IMR-90 (cell line): ENCODE measurements around the gene KCNQ1. TPM values are rescaled to one million over a fixed set of nuclear protein-coding genes. Genes with fewer than 3 reads are reported as not detected.

ENCODE experiments used
- ATAC-seq: fragments of 200-7000 bp; cut with Tn5 transposase; 2 replicates; pipeline ENCODE4 v1.9.1; 2020; ENCODE audit warnings: low read depth, mild to moderate bottlenecking, moderate library complexity
- BruUV-seq: library from RNA; stranded (reverse); fragments of 400-500 nt; replicated peaks from 2 replicates; lab custom pipeline; 2021; lab: Mats Ljungman, UMichigan
- CTCF ChIA-PET: fragments of 300-600 bp; formaldehyde crosslinking; extraction: SDS; loops from one replicate; lab custom pipeline; 2021; ENCODE audit warnings: antibody characterized with exemption; lab: Yijun Ruan, JAX
- POLR2A ChIA-PET: fragments of 300-600 bp; sonication (Branson Sonifier 250); formaldehyde crosslinking; loops from one replicate; lab custom pipeline; 2022; ENCODE audit warnings: antibody characterized with exemption; ENCODE audit not compliant: unreplicated experiment; lab: Charles Lee
- DNase-seq: peaks from one replicate; pipeline ENCODE4 v3.0.0; 2013
- H2AFZ ChIP-seq: replicated peaks from 2 replicates; pipeline ENCODE3; 2013; ENCODE audit warnings: low read length, mild to moderate bottlenecking; ENCODE audit not compliant: poor library complexity
- H2AK5ac ChIP-seq: 2 replicates; pipeline ENCODE4 v1.6.1; 2013; ENCODE audit warnings: low read depth, low read length, inconsistent platforms
- H2AK9ac ChIP-seq: replicated peaks from 2 replicates; pipeline ENCODE3; 2013; ENCODE audit warnings: mild to moderate bottlenecking, low read depth, low read length, moderate library complexity; ENCODE audit not compliant: poor library complexity
- H2BK120ac ChIP-seq: 2 replicates; pipeline ENCODE4 v1.6.1; 2013; ENCODE audit warnings: low read depth, low read length, inconsistent platforms
- H2BK15ac ChIP-seq: 3 replicates; pipeline ENCODE4 v1.6.1; 2013; ENCODE audit warnings: low read depth, low read length, inconsistent platforms
- H2BK20ac ChIP-seq: 2 replicates; pipeline ENCODE4 v1.6.1; 2013; ENCODE audit warnings: low read depth, mild to moderate bottlenecking, inconsistent platforms, low read length, moderate library complexity
- H2BK5ac ChIP-seq: 2 replicates; pipeline ENCODE4 v1.6.1; 2013; ENCODE audit warnings: mild to moderate bottlenecking, low read depth, low read length, inconsistent platforms; ENCODE audit not compliant: poor library complexity, severe bottlenecking
- H3K14ac ChIP-seq: replicated peaks from 2 replicates; pipeline ENCODE4 v1.6.1; 2013; ENCODE audit warnings: low read depth, low read length, inconsistent platforms
- H3K18ac ChIP-seq: 2 replicates; pipeline ENCODE4 v1.6.1; 2013; ENCODE audit warnings: low read depth, low read length, control low read depth
- H3K23ac ChIP-seq: 2 replicates; pipeline ENCODE4 v1.6.1; 2013; ENCODE audit warnings: low read depth, low read length, inconsistent platforms
- H3K27ac ChIP-seq: 2 replicates; pipeline ENCODE4 v1.5.1; 2013; ENCODE audit warnings: mild to moderate bottlenecking, control low read depth, low read length; ENCODE audit not compliant: insufficient read depth
- H3K27me3 ChIP-seq: 2 replicates; pipeline ENCODE4 v1.6.1; 2013; ENCODE audit warnings: low read length; ENCODE audit not compliant: control insufficient read depth, insufficient read depth
- H3K36me3 ChIP-seq: 2 replicates; pipeline ENCODE4 v1.6.1; 2013; ENCODE audit warnings: low read length, mixed read lengths; ENCODE audit not compliant: control insufficient read depth, insufficient read depth
- H3K4ac ChIP-seq: 2 replicates; pipeline ENCODE4 v1.6.1; 2013; ENCODE audit warnings: low read depth, low read length, inconsistent platforms
- H3K4me1 ChIP-seq: 2 replicates; pipeline ENCODE4 v1.6.1; 2013; ENCODE audit warnings: low read length, mixed read lengths; ENCODE audit not compliant: control insufficient read depth, insufficient read depth
- H3K4me2 ChIP-seq: 2 replicates; pipeline ENCODE4 v1.6.1; 2013; ENCODE audit warnings: low read depth, mild to moderate bottlenecking, control low read depth, low read length, moderate library complexity
- H3K4me3 ChIP-seq: 2 replicates; pipeline ENCODE4 v1.5.1; 2013; ENCODE audit warnings: low read depth, mild to moderate bottlenecking, control low read depth, low read length, moderate library complexity; ENCODE audit not compliant: insufficient read depth
- H3K56ac ChIP-seq: 2 replicates; pipeline ENCODE4 v1.6.1; 2013; ENCODE audit warnings: low read length, inconsistent platforms; ENCODE audit not compliant: insufficient read depth; ENCODE audit errors: extremely low read depth
- H3K79me1 ChIP-seq, 2 experiments: 2 replicates each; pipeline ENCODE4 v1.6.1; 2013; ENCODE audit warnings: low read length in 2 of 2, inconsistent platforms in 1 of 2, low read depth in 1 of 2
- H3K9ac ChIP-seq: 2 replicates; pipeline ENCODE4 v1.6.1; 2013; ENCODE audit warnings: low read depth, low read length, control low read depth
- H3K9me1 ChIP-seq: 2 replicates; pipeline ENCODE4 v1.6.1; 2013; ENCODE audit warnings: low read length, inconsistent platforms; ENCODE audit not compliant: insufficient read depth
- H3K9me3 ChIP-seq: 2 replicates; pipeline ENCODE4 v1.6.1; 2013; ENCODE audit warnings: low read length; ENCODE audit not compliant: control insufficient read depth, insufficient read depth
- H4K20me1 ChIP-seq: 2 replicates; pipeline ENCODE4 v1.6.1; 2013; ENCODE audit warnings: low read length, inconsistent platforms; ENCODE audit not compliant: insufficient read depth
- H4K5ac ChIP-seq: 2 replicates; pipeline ENCODE4 v1.6.1; 2013; ENCODE audit warnings: mild to moderate bottlenecking, low read depth, low read length, control low read depth
- H4K8ac ChIP-seq, 2 experiments: 2 replicates each; pipeline ENCODE4 v1.6.1; 2013; ENCODE audit warnings: low read depth in 2 of 2, low read length in 2 of 2, control low read depth in 1 of 2, inconsistent platforms in 1 of 2
- H4K91ac ChIP-seq: 2 replicates; pipeline ENCODE4 v1.6.1; 2013; ENCODE audit warnings: low read depth, low read length, inconsistent platforms; ENCODE audit not compliant: insufficient read depth
- BHLHE40 ChIP-seq: fragments of 150-350 bp; IDR thresholded peaks from 2 replicates; pipeline ENCODE4 v1.6.1; 2016; ENCODE audit warnings: mild to moderate bottlenecking, low read depth, low read length
- CEBPB ChIP-seq: IDR thresholded peaks from 2 replicates; pipeline ENCODE4 v1.6.1; 2012; ENCODE audit warnings: low read depth, low read length, improper control_type of control experiment
- CHD1 ChIP-seq: IDR thresholded peaks from 2 replicates; pipeline ENCODE4 v1.6.1; 2012; ENCODE audit warnings: low read depth, low read length, improper control_type of control experiment
- CTCF ChIP-seq: conservative IDR thresholded peaks from 2 replicates; pipeline ENCODE4 v1.5.1; 2012; ENCODE audit warnings: mild to moderate bottlenecking, low read depth, low read length, improper control_type of control experiment
- FOS ChIP-seq: fragments of 150-350 bp; IDR thresholded peaks from 2 replicates; pipeline ENCODE4 v1.6.1; 2016; ENCODE audit warnings: low read depth, low read length
- MAFK ChIP-seq: IDR thresholded peaks from 2 replicates; pipeline ENCODE4 v1.6.1; 2012; ENCODE audit warnings: low read depth, low read length, improper control_type of control experiment
- MAZ ChIP-seq: IDR thresholded peaks from 2 replicates; pipeline ENCODE4 v1.6.1; 2012; ENCODE audit warnings: low read depth, mild to moderate bottlenecking, low read length, improper control_type of control experiment, moderate library complexity, borderline replicate concordance
- NFE2L2 ChIP-seq: fragments of 150-350 bp; IDR thresholded peaks from 2 replicates; pipeline ENCODE4 v1.6.1; 2016; ENCODE audit warnings: low read depth, mild to moderate bottlenecking, low read length
- POLR2A ChIP-seq: IDR thresholded peaks from 2 replicates; pipeline ENCODE4 v1.6.1; 2012; ENCODE audit warnings: mild to moderate bottlenecking, low read depth, low read length
- RAD21 ChIP-seq: IDR thresholded peaks from 2 replicates; pipeline ENCODE4 v1.6.1; 2012; ENCODE audit warnings: low read length, improper control_type of control experiment
- RCOR1 ChIP-seq: IDR thresholded peaks from 2 replicates; pipeline ENCODE4 v1.6.1; 2012; ENCODE audit warnings: mild to moderate bottlenecking, low read length, improper control_type of control experiment; ENCODE audit not compliant: insufficient replicate concordance
- SMC3 ChIP-seq: fragments of 150-350 bp; IDR thresholded peaks from 2 replicates; pipeline ENCODE4 v1.6.1; 2016; ENCODE audit warnings: low read depth, mild to moderate bottlenecking, antibody characterized with exemption, low read length, moderate library complexity
- USF2 ChIP-seq: fragments of 150-350 bp; IDR thresholded peaks from 2 replicates; pipeline ENCODE4 v1.6.1; 2017; ENCODE audit warnings: mild to moderate bottlenecking, antibody characterized with exemption, low read length, low read depth
- WGBS, 2 experiments: methylation state at CpG; one replicate each; pipeline versions ENCODE4 v1.1.5 to v1.1.7; 2013; ENCODE audit warnings: missing lambda C conversion rate in 2 of 2; ENCODE audit not compliant: insufficient read length in 1 of 2; ENCODE audit errors: extremely low coverage in 2 of 2; 5-methylcytosine and 5-hydroxymethylcytosine counted together
- dilution Hi-C: fragments of 300-500 bp; cut with HindIII; formaldehyde crosslinking; loops from one replicate; pipeline ENCODE4 v1.14.3; 2018; ENCODE audit warnings: low sequenced_read_pairs; ENCODE audit not compliant: unreplicated experiment
- in situ Hi-C: fragments of 300-500 bp; cut with MboI; formaldehyde crosslinking; loops from 3 replicates; pipeline ENCODE4 v1.14.3; 2019; ENCODE audit warnings: low sequenced_read_pairs, inconsistent platforms, mixed read lengths
- intact Hi-C: fragments of 100-400 bp; cut with micrococcal nuclease; formaldehyde crosslinking; loops from 2 replicates; pipeline ENCODE4 v1.10.0; 2022
- polyA plus RNA-seq, 3 experiments: library from polyadenylated mRNA; depleted of rRNA; stranded (reverse); fragments of >200 nt; gene quantifications; 2 replicates each; pipeline ENCODE4 v1.2.3, GENCODE V29; 2012; ENCODE audit warnings: low replicate concordance in 1 of 3
- total RNA-seq: library from RNA; depleted of rRNA; stranded (reverse); fragments of >200 nt; gene quantifications from 2 replicates; pipeline ENCODE4 v1.2.3, GENCODE V29; 2012
- TF ChIP-seq, protein P1 (sequence below): fragments of 150-350 bp; IDR thresholded peaks from 2 replicates; pipeline ENCODE4 v1.6.1; 2016; ENCODE audit warnings: low read depth, mild to moderate bottlenecking, low read length, moderate library complexity, borderline replicate concordance

The KCNQ1 gene
- total and polyA plus RNA-seq, 2 of the 4 experiments (the other 2 are of a cell fraction): 0.07 TPM; not detected in 1

- H3K27ac ChIP-seq: peak overlapping the region; percentile 23; the same call in 1 of the 2 replicates
- DNase-seq: no peak
- dilution Hi-C loops (no loop called here), intact Hi-C loops (loop anchor here (5.0 kb wide), 1 partner anchor 85 kb away; no protein-coding TSS in a partner anchor), in situ Hi-C loops (no loop called here)
- peak overlapping the region; percentile 3 for H2AFZ ChIP-seq
- H3K14ac ChIP-seq: no peak overlapping the region; the same call in 1 of the 2 replicates
- BruUV-seq: no TSS peak
- no peak overlapping the region for H4K5ac ChIP-seq
- peak overlapping the region; percentile 8; the same call in 1 of the 2 replicates for H3K18ac ChIP-seq
- ATAC-seq: peak; percentile 3
- peak overlapping the region; percentile 5; the same call in 1 of the 2 replicates for H3K9ac ChIP-seq
- peak overlapping the region; percentile 6; the same call in 1 of the 2 replicates for H4K91ac ChIP-seq
- H3K23ac ChIP-seq: no peak overlapping the region
- H2BK5ac ChIP-seq: peak overlapping the region; percentile 35
- no peak overlapping the region for H3K56ac ChIP-seq
- H4K8ac ChIP-seq: 0 out of 4 replicates have a peak overlapping the region, but pooled peaks of 1 of the 2 experiments have one; percentile 6
- peak overlapping the region; percentile 70 for H2AK5ac ChIP-seq
- 0 out of 2 replicates have a peak overlapping the region, but pooled peaks have one; percentile 11 for H3K4ac ChIP-seq
- WGBS, 2 experiments: 75% methylated on average over 4 of the region's 5 CpGs; no CpG with 5 or more reads in 1 of the 2 experiments
- H3K79me1 ChIP-seq: no peaks in the 10 kb centered on the region
- no peaks in the 10 kb centered on the region for H3K9me1 ChIP-seq
- no peak overlapping the region for H2BK20ac ChIP-seq
- H2BK15ac ChIP-seq: no peak overlapping the region
- ChIA-PET POLR2A (no interaction called here), CTCF (no interaction called here)
- H2BK120ac ChIP-seq: 0 out of 2 replicates have a peak overlapping the region, but pooled peaks have one; percentile 8
- peaks cover 19% of the 10 kb centered on the region for H3K4me1 ChIP-seq
- peak overlapping the region; percentile 15 for H2AK9ac ChIP-seq
- no peaks in the 10 kb centered on the region for H3K36me3 ChIP-seq
- no peaks in the 10 kb centered on the region for H3K9me3 ChIP-seq
- H4K20me1 ChIP-seq: no peaks in the 10 kb centered on the region
- H3K4me2 ChIP-seq: peak overlapping the region; percentile 60
- TF ChIP-seq BHLHE40 (no peak), POLR2A (no peak), MAFK (no peak), NFE2L2 (no peak), RCOR1 (no peak), CTCF (no peak), MAZ (no peak), CEBPB (no peak), SMC3 (no peak), CHD1 (no peak), FOS (no peak), RAD21 (no peak), USF2 (no peak)
- TF ChIP-seq, protein P1, sequence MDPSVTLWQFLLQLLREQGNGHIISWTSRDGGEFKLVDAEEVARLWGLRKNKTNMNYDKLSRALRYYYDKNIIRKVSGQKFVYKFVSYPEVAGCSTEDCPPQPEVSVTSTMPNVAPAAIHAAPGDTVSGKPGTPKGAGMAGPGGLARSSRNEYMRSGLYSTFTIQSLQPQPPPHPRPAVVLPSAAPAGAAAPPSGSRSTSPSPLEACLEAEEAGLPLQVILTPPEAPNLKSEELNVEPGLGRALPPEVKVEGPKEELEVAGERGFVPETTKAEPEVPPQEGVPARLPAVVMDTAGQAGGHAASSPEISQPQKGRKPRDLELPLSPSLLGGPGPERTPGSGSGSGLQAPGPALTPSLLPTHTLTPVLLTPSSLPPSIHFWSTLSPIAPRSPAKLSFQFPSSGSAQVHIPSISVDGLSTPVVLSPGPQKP: no peak
- H3K4me3 ChIP-seq: no peak overlapping the region
- H3K27me3 ChIP-seq: peaks cover 5% of the 10 kb centered on the region
Measured at GRCh38 chr11:2742201-2742600, 297.4 kb downstream of the KCNQ1 start.
